Right lobe of liver (tissue), 6 donors: ENCODE data around the gene SH3BP4. TPM values are rescaled to one million over a fixed set of nuclear protein-coding genes. Genes with fewer than 3 reads are reported as not detected.

Experiments used
- ATAC-seq, 4 donors: fragments of 200-7000 bp; cut with Tn5 transposase; one replicate each; pipeline ENCODE4 v1.9.1; 2020; ENCODE audit warnings: mild to moderate bottlenecking in 4 of 4, moderate library complexity in 4 of 4
- DNase-seq, 3 donors: peaks; one replicate each; pipeline ENCODE4 v3.0.0-alpha.2; 2020
- H3K27ac ChIP-seq, 3 donors: fragments of 200-600 bp; one replicate each; pipeline ENCODE4 v1.8.0; 2022
- H3K27me3 ChIP-seq, 2 donors: fragments of 200-600 bp; one replicate each; pipeline ENCODE4 v1.8.0; 2022
- H3K36me3 ChIP-seq, 4 donors: fragments of 200-600 bp; sonication (generic) in 1 of 4; one replicate each; pipeline versions ENCODE4 v1.5.1 to v1.8.0; 2017 to 2022; ENCODE audit warnings: control low read depth in 1 of 4
- H3K4me1 ChIP-seq, 4 donors: fragments of 200-600 bp; sonication (generic) in 1 of 4; one replicate each; pipeline versions ENCODE4 v1.5.1 to v1.8.0; 2017 to 2022; ENCODE audit warnings: control low read depth in 1 of 4
- H3K4me3 ChIP-seq, 3 donors: fragments of 200-600 bp; one replicate each; pipeline ENCODE4 v1.8.0; 2022
- H3K9me3 ChIP-seq, 4 donors: fragments of 200-600 bp; sonication (generic) in 1 of 4; one replicate each; pipeline versions ENCODE4 v1.5.1 to v1.8.0; 2017 to 2022; ENCODE audit warnings: control low read depth in 1 of 4
- CTCF ChIP-seq, 4 donors: fragments of 200-600 bp in 3 of 4; fragments of 450-650 bp in 1 of 4; IDR thresholded peaks; one replicate each; pipeline versions ENCODE4 v1.5.1 to v1.8.0; 2016 to 2022; ENCODE audit warnings: antibody characterized with exemption in 4 of 4, mild to moderate bottlenecking in 2 of 4
- POLR2A ChIP-seq: fragments of 450-650 bp; IDR thresholded peaks from one replicate; pipeline ENCODE4 v1.6.1; 2017; ENCODE audit warnings: antibody characterized with exemption, mild to moderate bottlenecking
- WGBS: methylation state at CpG from one replicate; pipeline ENCODE4 v1.1.6; 2018; ENCODE audit warnings: low coverage, low lambda C conversion rate; ENCODE audit not compliant: insufficient coverage; ENCODE audit errors: missing lambda C conversion rate; 5-methylcytosine and 5-hydroxymethylcytosine counted together
- intact Hi-C, 2 donors: fragments of 100-400 bp; cut with DNase I; formaldehyde crosslinking; loops; one replicate each; pipeline versions ENCODE4 v1.11.2 to v1.14.1; 2022
- total RNA-seq, 6 experiments: library from RNA; depleted of rRNA in 2 of 6; stranded (reverse); fragments of >200 nt in 2 of 6; fragmentation: NEBNext Ultra II Directional in 3 of 6; extraction: Animal tissue kit (Norgen Biotek cat#: 25700) in 3 of 6; gene quantifications; one replicate each; pipeline versions ENCODE4 v1.1.0 to v1.2.4, GENCODE V29; 2016 to 2023
- donor health status: DM: no; HTN: yes; CAD: no.
- donor health status: DM: no; HTN: no; CAD: no.
- donor health status: DM: no; HTN: no; CAD: no.
- donor health status: DM: no; HTN: yes; CAD: no.
- donor health status: DM: no; HTN: yes; CAD: no.

SH3BP4 gene
- total RNA-seq, 6 experiments from 2014 or later, result 18.8 to 30.4 (median 26.3) TPM

GRCh38 chr2:235068701-235069100, 116.9 kb downstream of the SH3BP4 start:
- intact Hi-C loops, result no loop called here
- TF ChIP-seq CTCF (IDR thresholded peaks at IDR 0.05) (no peak), POLR2A (no peak)
- 90% methylated on average over 3 of the region's 3 CpGs for WGBS
- no peaks in the 10 kb centered on the region for H3K9me3 ChIP-seq
- no peaks in the 10 kb centered on the region for H3K4me1 ChIP-seq
- no peaks in the 10 kb centered on the region for H3K36me3 ChIP-seq
- ATAC-seq, result no peak
- DNase-seq, result no peak
- no peak overlapping the region for H3K4me3 ChIP-seq
- no peak overlapping the region for H3K27ac ChIP-seq
- H3K27me3 ChIP-seq, result no peaks in the 10 kb centered on the region

GRCh38 chr2:235070063-235070706, 118.4 kb downstream of the SH3BP4 start:
- H3K36me3 ChIP-seq, result no peaks in the 10 kb centered on the region
- TF ChIP-seq POLR2A (no peak), CTCF (IDR thresholded peaks at IDR 0.05) (no peak)
- DNase-seq, result no peak
- H3K27ac ChIP-seq, result no peak overlapping the region
- no peak overlapping the region for H3K4me3 ChIP-seq
- H3K9me3 ChIP-seq, result no peaks in the 10 kb centered on the region
- intact Hi-C loops, result no loop called here
- H3K27me3 ChIP-seq, result no peaks in the 10 kb centered on the region
- no peaks in the 10 kb centered on the region for H3K4me1 ChIP-seq
- ATAC-seq, result no peak

- Histone ChIP-seq H3K9me3 (no peaks in the 10 kb centered on the region), H3K4me3 (no peak overlapping the region), H3K27me3 (no peaks in the 10 kb centered on the region), H3K36me3 (no peaks in the 10 kb centered on the region), H3K4me1 (no peaks in the 10 kb centered on the region), H3K27ac (no peak overlapping the region)
- no peak for TF ChIP-seq POLR2A
- no peak for TF ChIP-seq CTCF (IDR thresholded peaks at IDR 0.05)
- WGBS, result 53% methylated on average over 5 of the region's 6 CpGs
- DNase-seq (no peak), ATAC-seq (peak in 2 of 4 donors; percentile 23 to 32)
- intact Hi-C loops, result no loop called here
Observed at GRCh38 chr2:235073868-235074413, 122.1 kb downstream of the SH3BP4 start.

- no peaks in the 10 kb centered on the region for H3K9me3 ChIP-seq
- DNase-seq (no peak), ATAC-seq (no peak)
- intact Hi-C loops, result no loop called here
- no peaks in the 10 kb centered on the region for H3K27me3 ChIP-seq
- TF ChIP-seq CTCF (IDR thresholded peaks at IDR 0.05) (no peak), POLR2A (no peak)
- H3K4me3 ChIP-seq, result no peak overlapping the region
- 81% methylated on average over 5 of the region's 5 CpGs for WGBS
- H3K4me1 ChIP-seq, result no peaks in the 10 kb centered on the region
- no peak overlapping the region for H3K27ac ChIP-seq
- H3K36me3 ChIP-seq, result no peaks in the 10 kb centered on the region
Observed at GRCh38 chr2:235077046-235077445, 125.2 kb downstream of the SH3BP4 start.
